ENCODE measurements around the gene VILL. TPM values are rescaled to one million over a fixed set of nuclear protein-coding genes. Genes with fewer than 3 reads are reported as not detected.

The VILL gene
- total and polyA plus RNA-seq, 2 donors (not counting 3 experiments of a cell fraction or from before 2014, with no cell fraction given), result 9.0 to 10.0 TPM

DNA sequence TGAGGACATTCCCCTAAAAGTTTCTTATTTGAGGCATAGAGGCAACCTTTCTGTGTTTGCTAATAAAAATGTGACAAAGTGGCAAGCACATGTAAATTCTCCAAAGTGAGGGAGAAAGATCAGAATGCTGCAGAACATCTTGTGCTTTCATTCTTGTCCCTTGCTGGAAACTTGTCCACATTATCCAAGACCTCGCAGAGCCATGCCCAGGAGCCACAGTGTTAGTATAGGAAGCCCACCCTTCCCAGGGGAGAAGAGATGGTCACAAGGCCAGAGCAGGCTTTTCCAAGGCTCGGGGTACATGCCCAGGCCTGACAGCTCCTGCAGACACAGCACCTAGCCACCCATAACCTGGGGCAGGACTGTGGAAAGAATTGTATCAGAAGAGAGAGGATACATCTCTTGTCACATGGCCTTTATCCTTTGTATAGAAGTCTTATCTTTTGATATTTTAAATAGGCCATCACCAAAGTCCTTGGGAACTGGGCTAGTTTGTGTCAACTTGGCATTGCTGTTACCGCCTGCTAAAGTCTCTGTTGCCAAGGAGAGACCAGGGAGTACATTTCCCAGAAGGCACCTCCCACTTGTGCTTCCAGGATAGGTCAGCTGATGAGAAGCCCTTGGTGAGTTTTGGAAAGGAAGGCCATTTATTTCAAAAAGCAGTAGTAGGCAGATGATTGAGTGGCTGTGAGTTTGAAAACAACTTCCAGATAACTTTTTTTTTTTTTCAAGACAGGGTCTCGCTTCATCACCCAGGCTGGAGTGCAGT, 59.0 kb downstream of the VILL start:
- BruUV-seq (replicated peaks), result no TSS peak
- DNase-seq (ENCODE audit: low read depth, low spot score), result no peak
- dilution Hi-C loops (cut with MboI; ENCODE audit: extremely low pct_ligation_motif_present, low sequenced_read_pairs), result no loop called here
- Histone ChIP-seq H3K9ac (replicated peaks; ENCODE audit: extremely low read depth, insufficient read depth, low read length) (no peak overlapping the region), H3K27me3 (ENCODE audit: control insufficient read depth in 2 of 2, insufficient read depth in 2 of 2, low read length in 2 of 2) (peaks cover 5 to 15% of the 10 kb centered on the region in 2 experiments), H3K4me1 (ENCODE audit: control insufficient read depth, extremely low read depth, insufficient read depth, low read length) (no peaks in the 10 kb centered on the region), H3K36me3 (ENCODE audit: control insufficient read depth in 2 of 2, extremely low read depth in 1 of 2, insufficient read depth in 2 of 2, low read length in 2 of 2) (no peaks in the 10 kb centered on the region), H3K9me3 (replicated peaks; ENCODE audit: control insufficient read depth, insufficient read depth, low read length) (no peaks in the 10 kb centered on the region), H3K79me2 (ENCODE audit: control insufficient read depth, insufficient read depth, low read length) (no peaks in the 10 kb centered on the region), H3K4me2 (ENCODE audit: insufficient read depth, low read length) (no peak overlapping the region), H3K27ac (ENCODE audit: insufficient read depth, low read depth, low read length) (no peak overlapping the region), H3K9me1 (replicated peaks; ENCODE audit: control insufficient read depth, extremely low read depth, insufficient read depth, low read length) (no peaks in the 10 kb centered on the region), H2AFZ (ENCODE audit: low read depth, low read length) (no peak overlapping the region), H3K4me3 (replicated peaks in 1 of 3; ENCODE audit: insufficient read depth in 1 of 3, low read depth in 1 of 3, low read length in 3 of 3) (no peak overlapping the region), H4K20me1 (replicated peaks; ENCODE audit: control insufficient read depth, extremely low read depth, insufficient read depth, low read length) (no peaks in the 10 kb centered on the region)
- intact Hi-C loops (cut with micrococcal nuclease), result no loop called here
- no peak for FAIRE-seq
- ChIA-PET CTCF (no interaction called here), POLR2A (no interaction called here)
- no peak for TF ChIP-seq MYC (IDR thresholded peaks at IDR 0.05; ENCODE audit: low read depth, low read length)
- no peak for TF ChIP-seq POLR2A (IDR thresholded peaks at IDR 0.05; ENCODE audit: low read depth, low read length)
- TF ChIP-seq, protein P1, sequence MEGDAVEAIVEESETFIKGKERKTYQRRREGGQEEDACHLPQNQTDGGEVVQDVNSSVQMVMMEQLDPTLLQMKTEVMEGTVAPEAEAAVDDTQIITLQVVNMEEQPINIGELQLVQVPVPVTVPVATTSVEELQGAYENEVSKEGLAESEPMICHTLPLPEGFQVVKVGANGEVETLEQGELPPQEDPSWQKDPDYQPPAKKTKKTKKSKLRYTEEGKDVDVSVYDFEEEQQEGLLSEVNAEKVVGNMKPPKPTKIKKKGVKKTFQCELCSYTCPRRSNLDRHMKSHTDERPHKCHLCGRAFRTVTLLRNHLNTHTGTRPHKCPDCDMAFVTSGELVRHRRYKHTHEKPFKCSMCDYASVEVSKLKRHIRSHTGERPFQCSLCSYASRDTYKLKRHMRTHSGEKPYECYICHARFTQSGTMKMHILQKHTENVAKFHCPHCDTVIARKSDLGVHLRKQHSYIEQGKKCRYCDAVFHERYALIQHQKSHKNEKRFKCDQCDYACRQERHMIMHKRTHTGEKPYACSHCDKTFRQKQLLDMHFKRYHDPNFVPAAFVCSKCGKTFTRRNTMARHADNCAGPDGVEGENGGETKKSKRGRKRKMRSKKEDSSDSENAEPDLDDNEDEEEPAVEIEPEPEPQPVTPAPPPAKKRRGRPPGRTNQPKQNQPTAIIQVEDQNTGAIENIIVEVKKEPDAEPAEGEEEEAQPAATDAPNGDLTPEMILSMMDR (IDR thresholded peaks at IDR 0.05; ENCODE audit: extremely low read depth in 1 of 2, insufficient read depth in 1 of 2, low read depth in 1 of 2, low read length in 2 of 2), result no peak
- TF ChIP-seq, protein P2, sequence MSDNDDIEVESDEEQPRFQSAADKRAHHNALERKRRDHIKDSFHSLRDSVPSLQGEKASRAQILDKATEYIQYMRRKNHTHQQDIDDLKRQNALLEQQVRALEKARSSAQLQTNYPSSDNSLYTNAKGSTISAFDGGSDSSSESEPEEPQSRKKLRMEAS (IDR thresholded peaks at IDR 0.05; ENCODE audit: insufficient read depth, insufficient read length), result no peak
- TF ChIP-seq EZH2 (IDR thresholded peaks at IDR 0.05; ENCODE audit: borderline replicate concordance, low read depth, low read length, severe bottlenecking), result no peak
- TF ChIP-seq GATA2 (IDR thresholded peaks at IDR 0.05; ENCODE audit: insufficient read depth, insufficient read length, low read depth, low read length), result no peak
- no peak for TF ChIP-seq POLR2AphosphoS5 (IDR thresholded peaks at IDR 0.05; ENCODE audit: insufficient read depth, low read depth, low read length)
- TF ChIP-seq FOS (IDR thresholded peaks at IDR 0.05; ENCODE audit: borderline replicate concordance, insufficient read depth, low read length), result no peak
- no peak for TF ChIP-seq JUN (IDR thresholded peaks at IDR 0.05; ENCODE audit: borderline replicate concordance, insufficient read depth, insufficient read length, low read depth)
